Psoas muscle (tissue), 8 donors: Measurements from ENCODE around the gene MRPL10. TPM values are rescaled to one million over a fixed set of nuclear protein-coding genes. Genes with fewer than 3 reads are reported as not detected.

Source experiments
- ATAC-seq, 4 donors: fragments of 200-7000 bp; cut with Tn5 transposase; one replicate each; pipeline ENCODE4 v1.9.1; 2020; ENCODE audit warnings: moderate library complexity in 3 of 4, mild to moderate bottlenecking in 2 of 4
- DNase-seq, 2 donors: peaks; one replicate each; pipeline ENCODE4 v3.0.0-alpha.2; 2020
- H3K27ac ChIP-seq: fragments of 200-600 bp; one replicate; pipeline ENCODE4 v1.8.0; 2022
- H3K27me3 ChIP-seq, 3 donors: fragments of 200-600 bp in 1 of 3; one replicate each; pipeline versions ENCODE4 v1.6.1 to v1.8.0; 2013 to 2022; ENCODE audit warnings: low read length in 2 of 3, mild to moderate bottlenecking in 2 of 3, moderate library complexity in 1 of 3; ENCODE audit not compliant: insufficient read depth in 3 of 3
- H3K36me3 ChIP-seq, 2 donors: fragments of 200-600 bp in 1 of 2; one replicate each; pipeline versions ENCODE4 v1.6.1 to v1.8.0; 2013 to 2022; ENCODE audit warnings: low read depth in 1 of 2, mild to moderate bottlenecking in 1 of 2, moderate library complexity in 1 of 2; ENCODE audit not compliant: insufficient read depth in 1 of 2
- H3K4me1 ChIP-seq: fragments of 200-600 bp; one replicate; pipeline ENCODE4 v1.8.0; 2022
- H3K4me3 ChIP-seq: fragments of 200-600 bp; one replicate; pipeline ENCODE4 v1.8.0; 2022; ENCODE audit warnings: mild to moderate bottlenecking
- H3K9me3 ChIP-seq: fragments of 200-600 bp; one replicate; pipeline ENCODE4 v1.8.0; 2022
- WGBS, 3 donors: extraction: QIAGEN DNeasy Blood & Tissue Kit; methylation state at CpG; one replicate each; pipeline versions ENCODE4 v1.1.6 to v1.1.7; 2013; 5-methylcytosine and 5-hydroxymethylcytosine counted together
- intact Hi-C, 2 donors: fragments of 100-400 bp; cut with DNase I; formaldehyde crosslinking; loops; one replicate each; pipeline versions ENCODE4 v1.11.0 to v1.14.2; 2022
- polyA plus RNA-seq, 3 donors: library from polyadenylated mRNA; stranded (reverse); fragments of 200-250 nt; gene quantifications; one replicate each; pipeline ENCODE4 v1.2.3, GENCODE V29; 2013
- total RNA-seq, 4 donors: library from RNA; stranded (reverse); fragmentation: NEBNext Ultra II Directional in 2 of 4; extraction: Animal tissue kit (Norgen Biotek cat#: 25700) in 2 of 4; gene quantifications; one replicate each; pipeline versions ENCODE4 v1.2.1 to v1.2.4, GENCODE V29; 2021 to 2023
- TF ChIP-seq, protein P1 (sequence below): fragments of 200-600 bp; IDR thresholded peaks from one replicate; pipeline ENCODE4 v1.8.0; 2022; ENCODE audit warnings: antibody characterized with exemption
- donor health status: healthy with polysubstance abuse.
- donor health status: DM: no; HTN: no; CAD: no; lungs with moderate emphysema.
- donor health status: Bipolar disorder and iron deficiency.
- donor health status: healthy.
- donor health status: DM: yes; HTN: yes; CAD: no.
- donor health status: DM: no; HTN: no; CAD: no.
- donor health status: DM: no; HTN: no; CAD: no.
- donor health status: DM: yes; HTN: yes; CAD: no.

Gene MRPL10
- total and polyA plus RNA-seq, 7 donors, result 37.8 to 78.6 (median 47.0) TPM

DNA sequence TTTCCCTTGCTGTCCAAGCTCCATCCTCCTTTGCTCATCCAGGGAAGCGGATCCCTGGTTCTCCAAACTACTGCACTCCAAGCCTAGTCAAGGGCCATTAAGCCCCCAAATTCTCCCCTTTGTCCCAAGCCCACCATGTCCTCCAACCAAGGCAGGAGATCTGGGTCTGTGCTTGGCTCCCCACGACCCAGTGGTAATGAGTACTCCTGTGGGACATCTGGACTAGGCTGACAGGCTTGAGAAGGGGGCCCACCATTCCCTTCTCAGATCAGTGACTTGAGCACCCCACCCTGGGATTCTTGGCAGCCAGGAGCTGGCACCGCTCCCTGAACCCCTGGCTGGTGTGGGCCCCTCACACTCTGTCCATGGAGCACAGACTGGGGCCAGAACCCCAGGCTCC lies 26.9 kb downstream of the MRPL10 start:
- TF ChIP-seq, protein P1, sequence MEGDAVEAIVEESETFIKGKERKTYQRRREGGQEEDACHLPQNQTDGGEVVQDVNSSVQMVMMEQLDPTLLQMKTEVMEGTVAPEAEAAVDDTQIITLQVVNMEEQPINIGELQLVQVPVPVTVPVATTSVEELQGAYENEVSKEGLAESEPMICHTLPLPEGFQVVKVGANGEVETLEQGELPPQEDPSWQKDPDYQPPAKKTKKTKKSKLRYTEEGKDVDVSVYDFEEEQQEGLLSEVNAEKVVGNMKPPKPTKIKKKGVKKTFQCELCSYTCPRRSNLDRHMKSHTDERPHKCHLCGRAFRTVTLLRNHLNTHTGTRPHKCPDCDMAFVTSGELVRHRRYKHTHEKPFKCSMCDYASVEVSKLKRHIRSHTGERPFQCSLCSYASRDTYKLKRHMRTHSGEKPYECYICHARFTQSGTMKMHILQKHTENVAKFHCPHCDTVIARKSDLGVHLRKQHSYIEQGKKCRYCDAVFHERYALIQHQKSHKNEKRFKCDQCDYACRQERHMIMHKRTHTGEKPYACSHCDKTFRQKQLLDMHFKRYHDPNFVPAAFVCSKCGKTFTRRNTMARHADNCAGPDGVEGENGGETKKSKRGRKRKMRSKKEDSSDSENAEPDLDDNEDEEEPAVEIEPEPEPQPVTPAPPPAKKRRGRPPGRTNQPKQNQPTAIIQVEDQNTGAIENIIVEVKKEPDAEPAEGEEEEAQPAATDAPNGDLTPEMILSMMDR, result no peak
- DNase-seq (no peak), ATAC-seq (no peak)
- WGBS, 3 donors, result 69 to 79% (median 74%) methylated on average over 3 of the region's 3 CpGs
- no peak overlapping the region for H3K27ac ChIP-seq
- no peaks in the 10 kb centered on the region for H3K9me3 ChIP-seq
- peaks cover 28% of the 10 kb centered on the region for H3K4me1 ChIP-seq
- intact Hi-C loops, result loop anchor here (5.0 to 10.0 kb wide), 3 partner anchors 107 to 142 kb away; no protein-coding TSS in a partner anchor
- peaks cover 0 to 29% of the 10 kb centered on the region in 2 donors for H3K36me3 ChIP-seq
- no peak overlapping the region for H3K4me3 ChIP-seq
- no peaks in the 10 kb centered on the region for H3K27me3 ChIP-seq

DNA sequence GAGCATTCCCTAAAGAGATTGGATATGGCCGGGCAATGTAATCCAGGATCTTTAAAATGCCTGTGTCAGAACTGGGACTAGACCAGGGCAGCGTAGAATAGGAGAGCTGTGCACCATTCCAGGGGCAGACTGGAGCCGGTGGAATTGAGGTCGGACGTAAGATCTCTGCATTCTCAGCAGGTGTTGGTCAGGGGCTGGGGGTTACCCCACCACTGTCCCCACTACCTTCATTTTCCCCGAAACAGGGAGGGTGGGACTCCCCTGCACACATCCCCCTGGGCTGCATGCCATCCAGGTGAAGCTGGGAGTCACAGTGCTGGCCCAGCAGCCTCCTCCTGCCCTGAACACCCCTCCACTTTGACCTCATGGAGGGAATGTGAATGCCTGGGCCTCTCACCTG lies 27.6 kb downstream of the MRPL10 start:
- Histone ChIP-seq H3K9me3 (no peaks in the 10 kb centered on the region), H3K27ac (peak overlapping the region; percentile 0), H3K27me3 (no peaks in the 10 kb centered on the region), H3K4me1 (peaks cover 28% of the 10 kb centered on the region), H3K36me3 (peaks cover 0 to 22% of the 10 kb centered on the region in 2 donors), H3K4me3 (no peak overlapping the region)
- ATAC-seq (no peak), DNase-seq (no peak)
- 45 to 72% (median 62%) methylated on average over 6 of the region's 6 CpGs for WGBS, 3 donors
- intact Hi-C loops, result loop anchor here (5.0 to 10.0 kb wide), 3 partner anchors 106 to 141 kb away; no protein-coding TSS in a partner anchor
- TF ChIP-seq, protein P1, result no peak

DNA sequence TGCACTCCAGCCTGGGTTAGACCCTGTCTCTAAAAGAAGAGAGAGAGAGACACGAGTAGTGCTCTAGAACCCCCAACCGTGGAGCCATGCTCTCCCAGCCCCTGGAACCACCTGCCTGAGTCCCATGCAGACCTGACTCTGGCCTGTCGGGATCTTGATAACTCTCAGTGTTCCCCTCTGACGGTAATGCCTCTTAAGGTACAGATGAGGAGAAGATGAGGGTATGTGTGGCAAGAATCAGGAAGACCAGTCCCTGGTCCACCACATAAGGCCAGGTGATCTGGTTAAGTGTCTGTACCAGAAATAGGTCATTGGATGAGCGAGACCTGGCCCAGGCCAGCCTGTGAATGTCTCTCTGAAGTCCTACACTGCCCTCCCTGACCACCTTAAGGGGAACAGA lies 28.1 kb downstream of the MRPL10 start:
- Histone ChIP-seq H3K27me3 (no peaks in the 10 kb centered on the region), H3K4me3 (no peak overlapping the region), H3K4me1 (peaks cover 23% of the 10 kb centered on the region), H3K36me3 (peaks cover 0 to 17% of the 10 kb centered on the region in 2 donors), H3K9me3 (no peaks in the 10 kb centered on the region), H3K27ac (peak overlapping the region; percentile 0)
- DNase-seq, result no peak
- intact Hi-C loops, result loop anchor here (5.0 to 10.0 kb wide), 3 partner anchors 106 to 141 kb away; no protein-coding TSS in a partner anchor
- 49 to 55% (median 54%) methylated on average over 5 of the region's 5 CpGs for WGBS, 3 donors
- no peak for ATAC-seq
- TF ChIP-seq, protein P1, result no peak

DNA sequence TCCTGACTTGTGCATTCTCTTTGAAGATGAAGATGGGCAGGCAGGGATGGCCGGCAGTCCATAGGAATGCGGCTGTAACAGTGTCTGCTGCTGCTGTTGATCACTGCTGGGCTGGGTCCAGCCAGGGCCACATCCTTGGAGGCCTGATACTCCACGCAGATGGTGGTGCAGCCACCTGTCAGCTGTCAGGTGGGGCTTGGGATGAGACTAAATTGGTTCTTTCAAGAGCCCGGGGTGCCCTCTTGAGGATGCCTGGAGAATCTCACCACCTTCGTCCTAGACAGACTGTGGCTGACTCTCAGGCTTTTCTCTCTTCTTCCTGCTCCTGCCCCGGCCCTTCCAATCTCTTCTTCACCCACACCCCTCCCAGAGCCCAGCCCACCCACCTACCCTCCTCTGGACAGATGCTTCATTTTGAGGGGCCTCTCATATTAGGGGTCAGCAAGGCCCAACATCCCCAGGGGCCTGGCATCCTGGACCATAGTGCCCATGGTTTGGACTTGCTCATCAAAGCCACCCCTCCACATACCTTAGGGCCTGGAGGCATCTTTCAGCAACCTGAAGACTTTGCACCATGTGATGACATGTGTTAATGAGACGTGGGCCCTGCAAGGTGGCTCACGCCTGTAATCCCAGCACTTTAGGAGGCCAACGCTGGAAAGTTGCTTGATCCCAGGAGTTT lies 28.9 kb downstream of the MRPL10 start:
- DNase-seq, result no peak
- no peaks in the 10 kb centered on the region for H3K9me3 ChIP-seq
- H3K27me3 ChIP-seq, result no peaks in the 10 kb centered on the region
- 29 to 37% (median 34%) methylated on average over 9 of the region's 9 CpGs for WGBS, 3 donors
- TF ChIP-seq, protein P1, result peak; percentile 59
- no peak overlapping the region for H3K4me3 ChIP-seq
- peaks cover 0 to 9% of the 10 kb centered on the region in 2 donors for H3K36me3 ChIP-seq
- H3K27ac ChIP-seq, result no peak overlapping the region
- ATAC-seq, result peak; percentile 56 to 64 (median 62)
- H3K4me1 ChIP-seq, result peaks cover 16% of the 10 kb centered on the region
- intact Hi-C loops, result loop anchor here (5.0 to 10.0 kb wide), 3 partner anchors 105 to 140 kb away; no protein-coding TSS in a partner anchor
